ENCODE results near the gene RAD51AP1.
A peak's percentile ranks its signal among the peaks of the same experiment; 100 is the strongest.
"Not testable (repeated sequence)": the region's sequence is repeated elsewhere in the genome, so short reads cannot be mapped to it uniquely, and the experiment has no call there.

Gene RAD51AP1

DNA sequence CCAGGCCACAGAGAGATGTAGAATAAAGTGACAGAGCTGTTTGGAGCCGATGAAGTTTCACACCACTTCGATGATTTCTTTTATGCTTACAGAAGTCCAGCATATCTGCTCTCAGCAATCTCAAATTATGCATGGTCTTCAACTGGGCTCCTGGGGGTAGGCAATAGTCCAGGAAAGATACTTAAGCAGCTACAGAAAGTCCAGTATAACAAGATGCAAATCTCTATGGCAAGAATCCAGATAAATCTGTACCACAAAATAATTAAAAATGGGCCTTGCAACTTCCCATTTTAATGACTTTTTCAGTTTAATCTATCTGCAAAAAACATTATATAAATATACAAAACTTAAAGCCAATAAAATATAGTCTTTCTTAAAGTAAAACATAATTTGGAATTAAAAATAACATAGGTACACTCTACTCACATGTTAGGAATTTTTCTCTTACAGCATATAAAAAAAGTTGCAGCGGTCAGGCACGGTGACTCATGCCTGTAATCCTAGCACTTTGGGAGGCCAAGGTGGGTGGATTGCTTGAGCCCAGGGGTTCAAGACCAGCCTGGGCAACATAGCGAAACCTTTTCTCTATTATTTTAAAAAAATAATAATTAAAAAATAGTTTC lies 20.5 kb upstream of the RAD51AP1 start:
- DNase-seq (ENCODE audit: low read depth) = peak; percentile 61
- Histone ChIP-seq H3K4me3 (ENCODE audit: low read length) (no peak overlapping the region), H3K4me1 (ENCODE audit: control insufficient read depth, insufficient read depth, low read length) (no peaks in the 10 kb centered on the region), H3K9ac (ENCODE audit: low read length) (no peak overlapping the region), H3K9me3 (ENCODE audit: control insufficient read depth, low read length) (no peaks in the 10 kb centered on the region), H3K36me3 (ENCODE audit: control insufficient read depth, insufficient read depth, low read length, severe bottlenecking) (peaks cover 44% of the 10 kb centered on the region), H3K27me3 (replicated peaks; ENCODE audit: control insufficient read depth, insufficient read depth, low read length) (no peaks in the 10 kb centered on the region)

DNA sequence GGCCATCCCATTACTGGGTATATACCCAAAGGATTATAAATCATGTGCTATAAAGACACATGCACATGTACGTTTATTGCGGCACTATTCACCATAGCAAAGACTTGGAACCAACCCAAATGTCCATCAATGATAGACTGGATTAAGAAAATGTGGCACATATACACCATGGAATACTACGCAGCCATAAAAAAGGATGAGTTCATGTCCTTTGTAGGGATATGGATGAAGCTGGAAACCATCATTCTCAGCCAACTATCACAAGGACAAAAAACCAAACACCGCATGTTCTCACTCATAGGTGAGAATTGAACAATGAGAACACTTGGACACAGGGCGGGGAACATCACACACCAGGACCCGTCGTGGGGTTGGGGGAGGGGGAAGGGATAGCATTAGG lies 15.2 kb upstream of the RAD51AP1 start:
- not testable (repeated sequence) for H3K27me3 ChIP-seq (replicated peaks; ENCODE audit: control insufficient read depth, insufficient read depth, low read length); DNase-seq (ENCODE audit: low read depth); H3K9ac ChIP-seq (ENCODE audit: low read length); H3K4me1 ChIP-seq (ENCODE audit: control insufficient read depth, insufficient read depth, low read length); H3K4me3 ChIP-seq (ENCODE audit: low read length); H3K9me3 ChIP-seq (ENCODE audit: control insufficient read depth, low read length)
- H3K36me3 ChIP-seq (ENCODE audit: control insufficient read depth, insufficient read depth, low read length, severe bottlenecking) = peaks cover 39% of the 10 kb centered on the region

- Histone ChIP-seq H3K36me3 (ENCODE audit: control insufficient read depth, insufficient read depth, low read length, severe bottlenecking) (peaks cover 45% of the 10 kb centered on the region), H3K9me3 (ENCODE audit: control insufficient read depth, low read length) (no peaks in the 10 kb centered on the region), H3K4me1 (ENCODE audit: control insufficient read depth, insufficient read depth, low read length) (no peaks in the 10 kb centered on the region), H3K9ac (ENCODE audit: low read length) (no peak overlapping the region), H3K4me3 (ENCODE audit: low read length) (no peak overlapping the region), H3K27me3 (replicated peaks; ENCODE audit: control insufficient read depth, insufficient read depth, low read length) (no peaks in the 10 kb centered on the region)
- DNase-seq (ENCODE audit: low read depth) = peak; percentile 61
Observed at GRCh38 chr12:4526923-4527546, 11.7 kb upstream of the RAD51AP1 start.

DNA sequence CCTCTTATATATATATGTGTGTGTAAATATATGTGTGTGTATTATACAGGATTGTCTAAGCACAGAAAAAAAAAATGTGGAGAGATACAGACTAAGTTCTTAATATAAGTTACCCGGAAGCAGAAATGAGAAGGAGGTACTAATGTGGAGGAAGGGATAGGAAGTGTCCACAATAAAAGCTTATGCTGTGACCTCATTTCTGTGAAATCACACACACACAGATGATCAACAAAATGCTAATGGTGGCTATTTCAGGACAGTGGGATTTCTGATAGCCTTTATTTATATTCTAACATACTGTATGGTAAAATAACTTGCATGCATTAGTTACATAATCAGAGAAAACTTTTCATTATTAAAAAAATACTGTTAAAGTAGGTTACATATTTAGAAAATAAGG lies 8.5 kb upstream of the RAD51AP1 start:
- H3K4me3 ChIP-seq (ENCODE audit: low read length) = no peak overlapping the region
- no peak overlapping the region for H3K9ac ChIP-seq (ENCODE audit: low read length)
- DNase-seq (ENCODE audit: low read depth) = no peak
- no peaks in the 10 kb centered on the region for H3K9me3 ChIP-seq (ENCODE audit: control insufficient read depth, low read length)
- peaks cover 52% of the 10 kb centered on the region for H3K36me3 ChIP-seq (ENCODE audit: control insufficient read depth, insufficient read depth, low read length, severe bottlenecking)
- peaks cover 3% of the 10 kb centered on the region for H3K4me1 ChIP-seq (ENCODE audit: control insufficient read depth, insufficient read depth, low read length)
- no peaks in the 10 kb centered on the region for H3K27me3 ChIP-seq (replicated peaks; ENCODE audit: control insufficient read depth, insufficient read depth, low read length)

DNA sequence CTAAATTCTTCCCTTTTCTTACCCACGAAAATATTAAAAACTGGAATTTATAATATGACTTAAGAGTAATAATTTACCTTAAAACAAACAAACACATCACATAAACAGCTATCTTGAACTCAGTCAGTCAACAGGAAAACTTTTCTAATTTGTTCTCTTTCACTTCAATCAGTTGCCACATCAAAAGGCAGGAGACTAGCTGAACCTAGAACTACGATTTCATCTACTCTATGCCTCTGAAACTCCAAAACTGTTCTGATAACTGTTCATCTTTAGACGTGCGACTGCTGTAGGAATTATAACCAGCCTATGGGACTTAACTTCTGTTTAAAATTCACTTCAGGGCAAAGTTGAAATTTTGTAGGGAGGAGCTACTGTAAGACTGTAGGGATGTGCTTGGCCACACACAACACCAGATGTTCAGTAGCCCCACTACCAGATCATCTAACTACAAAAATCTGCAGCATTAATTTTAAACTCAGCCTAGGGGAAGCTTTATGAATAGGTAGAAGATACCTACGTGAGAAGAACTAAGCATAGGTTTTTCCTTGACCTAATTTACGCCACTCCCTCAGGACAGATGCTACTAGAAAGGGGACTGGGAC lies 7.6 kb upstream of the RAD51AP1 start:
- Histone ChIP-seq H3K4me1 (ENCODE audit: control insufficient read depth, insufficient read depth, low read length) (peaks cover 3% of the 10 kb centered on the region), H3K9me3 (ENCODE audit: control insufficient read depth, low read length) (no peaks in the 10 kb centered on the region), H3K27me3 (replicated peaks; ENCODE audit: control insufficient read depth, insufficient read depth, low read length) (no peaks in the 10 kb centered on the region), H3K4me3 (ENCODE audit: low read length) (no peak overlapping the region), H3K36me3 (ENCODE audit: control insufficient read depth, insufficient read depth, low read length, severe bottlenecking) (peaks cover 53% of the 10 kb centered on the region), H3K9ac (ENCODE audit: low read length) (no peak overlapping the region)
- DNase-seq (ENCODE audit: low read depth) = no peak

DNA sequence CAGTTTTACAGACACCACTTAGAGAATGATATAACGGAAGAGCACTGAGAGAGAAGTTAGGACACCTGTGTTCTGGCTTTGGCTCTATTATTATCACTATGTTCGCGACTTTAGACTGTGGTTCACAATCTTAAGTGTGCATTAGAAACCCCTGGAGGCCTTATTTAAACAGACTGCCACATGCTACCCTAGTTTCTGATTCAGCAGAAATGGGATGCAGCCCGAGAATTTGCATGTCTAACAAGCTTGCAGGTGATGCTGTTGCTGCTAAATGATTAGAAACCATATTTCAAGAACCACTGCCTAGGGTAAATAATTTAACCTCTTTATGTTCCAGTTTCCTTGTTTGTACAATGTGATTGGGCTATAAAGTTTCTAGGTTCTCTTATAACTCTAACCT lies 3.6 kb upstream of the RAD51AP1 start:
- Histone ChIP-seq H3K4me1 (ENCODE audit: control insufficient read depth, insufficient read depth, low read length) (peaks cover 21% of the 10 kb centered on the region), H3K9me3 (ENCODE audit: control insufficient read depth, low read length) (no peaks in the 10 kb centered on the region), H3K4me3 (ENCODE audit: low read length) (no peak overlapping the region), H3K9ac (ENCODE audit: low read length) (no peak overlapping the region), H3K36me3 (ENCODE audit: control insufficient read depth, insufficient read depth, low read length, severe bottlenecking) (peaks cover 39% of the 10 kb centered on the region), H3K27me3 (replicated peaks; ENCODE audit: control insufficient read depth, insufficient read depth, low read length) (no peaks in the 10 kb centered on the region)
- no peak for DNase-seq (ENCODE audit: low read depth)

- H3K36me3 ChIP-seq (ENCODE audit: control insufficient read depth, insufficient read depth, low read length, severe bottlenecking) = peaks cover 37% of the 10 kb centered on the region
- H3K4me3 ChIP-seq (ENCODE audit: low read length) = no peak overlapping the region
- H3K9me3 ChIP-seq (ENCODE audit: control insufficient read depth, low read length) = no peaks in the 10 kb centered on the region
- DNase-seq (ENCODE audit: low read depth) = no peak
- no peaks in the 10 kb centered on the region for H3K27me3 ChIP-seq (replicated peaks; ENCODE audit: control insufficient read depth, insufficient read depth, low read length)
- H3K9ac ChIP-seq (ENCODE audit: low read length) = no peak overlapping the region
- H3K4me1 ChIP-seq (ENCODE audit: control insufficient read depth, insufficient read depth, low read length) = peaks cover 21% of the 10 kb centered on the region
Observed at GRCh38 chr12:4535871-4536270, 2.8 kb upstream of the RAD51AP1 start.

- Histone ChIP-seq H3K27me3 (replicated peaks; ENCODE audit: control insufficient read depth, insufficient read depth, low read length) (no peaks in the 10 kb centered on the region), H3K9me3 (ENCODE audit: control insufficient read depth, low read length) (no peaks in the 10 kb centered on the region), H3K9ac (ENCODE audit: low read length) (peak overlapping the region; percentile 97), H3K36me3 (ENCODE audit: control insufficient read depth, insufficient read depth, low read length, severe bottlenecking) (peaks cover 10% of the 10 kb centered on the region), H3K4me1 (ENCODE audit: control insufficient read depth, insufficient read depth, low read length) (peaks cover 21% of the 10 kb centered on the region), H3K4me3 (ENCODE audit: low read length) (peak overlapping the region; percentile 98)
- no peak for DNase-seq (ENCODE audit: low read depth)
Observed at GRCh38 chr12:4539167-4539870, 629 bp downstream of the RAD51AP1 start.

DNA sequence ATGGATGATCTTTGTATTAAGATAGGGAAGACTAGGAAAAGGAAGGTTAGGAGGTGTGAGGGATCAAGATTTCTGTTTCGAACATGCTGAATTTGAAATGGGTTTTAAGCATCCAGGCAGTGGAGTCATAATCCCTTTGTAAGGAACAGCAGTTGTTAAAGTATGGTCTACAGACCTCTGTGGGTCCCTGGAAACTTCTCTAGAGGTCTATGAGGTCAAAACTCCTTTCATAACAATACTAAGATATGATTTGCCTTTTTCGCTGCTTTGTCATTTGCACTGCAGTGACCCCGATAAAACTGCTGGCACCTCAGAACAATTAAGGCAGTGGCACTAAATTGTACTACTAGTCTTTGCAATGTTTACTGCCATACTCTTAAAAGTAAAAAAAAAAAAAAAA lies 1.5 kb downstream of the RAD51AP1 start:
- no peaks in the 10 kb centered on the region for H3K27me3 ChIP-seq (replicated peaks; ENCODE audit: control insufficient read depth, insufficient read depth, low read length)
- no peaks in the 10 kb centered on the region for H3K9me3 ChIP-seq (ENCODE audit: control insufficient read depth, low read length)
- DNase-seq (ENCODE audit: low read depth) = no peak
- H3K9ac ChIP-seq (ENCODE audit: low read length) = no peak overlapping the region
- peaks cover 8% of the 10 kb centered on the region for H3K36me3 ChIP-seq (ENCODE audit: control insufficient read depth, insufficient read depth, low read length, severe bottlenecking)
- no peak overlapping the region for H3K4me3 ChIP-seq (ENCODE audit: low read length)
- peaks cover 18% of the 10 kb centered on the region for H3K4me1 ChIP-seq (ENCODE audit: control insufficient read depth, insufficient read depth, low read length)

GRCh38 chr12:4540638-4541037 lies 1.9 kb downstream of the RAD51AP1 start:
- Histone ChIP-seq H3K27me3 (replicated peaks; ENCODE audit: control insufficient read depth, insufficient read depth, low read length) (no peaks in the 10 kb centered on the region), H3K4me3 (ENCODE audit: low read length) (no peak overlapping the region), H3K4me1 (ENCODE audit: control insufficient read depth, insufficient read depth, low read length) (peaks cover 18% of the 10 kb centered on the region), H3K36me3 (ENCODE audit: control insufficient read depth, insufficient read depth, low read length, severe bottlenecking) (peaks cover 5% of the 10 kb centered on the region), H3K9ac (ENCODE audit: low read length) (no peak overlapping the region), H3K9me3 (ENCODE audit: control insufficient read depth, low read length) (no peaks in the 10 kb centered on the region)
- no peak for DNase-seq (ENCODE audit: low read depth)

DNA sequence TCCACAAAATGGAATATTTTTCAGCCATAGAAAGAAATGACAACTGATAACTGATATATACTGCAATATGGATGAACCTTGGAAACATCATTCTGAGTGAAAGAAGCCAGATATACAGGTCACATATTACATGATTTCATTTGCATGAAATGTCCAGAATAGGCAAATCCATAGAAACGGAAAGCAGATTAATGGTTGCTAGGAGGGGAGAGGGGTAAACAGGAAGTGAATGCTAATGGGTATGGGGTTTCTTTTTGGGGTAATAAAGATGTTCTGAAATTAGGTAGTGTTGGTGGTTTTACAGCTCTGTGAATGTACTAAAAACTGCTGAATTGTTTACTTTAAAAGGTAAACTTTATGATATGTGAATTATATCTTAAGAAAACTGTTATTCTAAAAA lies 6.5 kb downstream of the RAD51AP1 start:
- H3K36me3 ChIP-seq (ENCODE audit: control insufficient read depth, insufficient read depth, low read length, severe bottlenecking) = peaks cover 5% of the 10 kb centered on the region

More for the DNA sequence above, 6.5 kb downstream of the RAD51AP1 start:
- Histone ChIP-seq H3K9ac (ENCODE audit: low read length) (no peak overlapping the region), H3K9me3 (ENCODE audit: control insufficient read depth, low read length) (no peaks in the 10 kb centered on the region), H3K4me3 (ENCODE audit: low read length) (no peak overlapping the region), H3K4me1 (ENCODE audit: control insufficient read depth, insufficient read depth, low read length) (no peaks in the 10 kb centered on the region), H3K27me3 (replicated peaks; ENCODE audit: control insufficient read depth, insufficient read depth, low read length) (no peaks in the 10 kb centered on the region)
- no peak for DNase-seq (ENCODE audit: low read depth)
